HG02970 (cell line): ENCODE results near the gene GPR158.

Experiments
- ATAC-seq: cut with Tn5 transposase; IDR thresholded peaks from one replicate; pipeline ENCODE4 v1.9.1; 2021; ENCODE audit warnings: mild to moderate bottlenecking, moderate library complexity, moderate number of reproducible peaks; ENCODE audit not compliant: unreplicated experiment, low FRiP score

The GPR158 gene

GRCh38 chr10:25646371-25646770 lies 471.6 kb downstream of the GPR158 start:
- ATAC-seq = no peak

GRCh38 chr10:25651534-25651933 lies 476.7 kb downstream of the GPR158 start:
- no peak for ATAC-seq
